ENCODE measurements around the gene JAKMIP3.

The JAKMIP3 gene

GRCh38 chr10:132107186-132107948, 41.6 kb downstream of the JAKMIP3 start:
- H3K9me3 ChIP-seq (ENCODE audit: control insufficient read depth, insufficient read depth, low read depth, low read length), result no peaks in the 10 kb centered on the region
- ChIA-PET POLR2A (no interaction called here), CTCF (no interaction called here)
- no peaks in the 10 kb centered on the region for H3K4me1 ChIP-seq (ENCODE audit: control insufficient read depth, insufficient read depth, low read length)
- H3K36me3 ChIP-seq (ENCODE audit: control insufficient read depth in 2 of 2, insufficient read depth in 1 of 2, low read length in 2 of 2), result no peaks in the 10 kb centered on the region
- H3K27ac ChIP-seq (ENCODE audit: extremely low read depth, low read depth, low read length), result no peak overlapping the region
- H3K4me3 ChIP-seq (ENCODE audit: low read depth, low read length), result no peak overlapping the region
- TF ChIP-seq ZNF426 (tag by site-specific recombination; IDR thresholded peaks at IDR 0.05) (no peak), ZNF521 (tag by site-specific recombination; IDR thresholded peaks at IDR 0.05) (no peak), SP7 (tag by site-specific recombination; IDR thresholded peaks at IDR 0.05) (no peak), ZNF416 (tag by site-specific recombination; IDR thresholded peaks at IDR 0.05) (no peak), ZNF24 (tag by site-specific recombination; IDR thresholded peaks at IDR 0.05) (no peak), YY1 (tag by site-specific recombination; IDR thresholded peaks at IDR 0.05) (no peak), ZNF555 (tag by site-specific recombination; conservative IDR thresholded peaks at IDR 0.05) (no peak), ZNF549 (tag by site-specific recombination; IDR thresholded peaks at IDR 0.05) (no peak), ZNF654 (tag by site-specific recombination; IDR thresholded peaks at IDR 0.05; ENCODE audit: low read depth) (no peak), ZNF398 (tag by site-specific recombination; IDR thresholded peaks at IDR 0.05) (no peak), ZFP69B (tag by site-specific recombination; IDR thresholded peaks at IDR 0.05) (no peak), ZNF580 (tag by site-specific recombination; IDR thresholded peaks at IDR 0.05) (no peak), ZNF248 (tag by site-specific recombination; IDR thresholded peaks at IDR 0.05) (no peak), ZSCAN4 (tag by site-specific recombination; IDR thresholded peaks at IDR 0.05) (no peak), ZNF76 (tag by site-specific recombination; IDR thresholded peaks at IDR 0.05; ENCODE audit: borderline replicate concordance, low read depth) (no peak), ZNF335 (tag by site-specific recombination; conservative IDR thresholded peaks at IDR 0.05) (no peak), ZNF701 (tag by site-specific recombination; IDR thresholded peaks at IDR 0.05) (no peak)

- no peaks in the 10 kb centered on the region for H3K4me1 ChIP-seq (ENCODE audit: control insufficient read depth, insufficient read depth, low read length)
- no peak for TF ChIP-seq ZNF639 (tag by site-specific recombination; IDR thresholded peaks at IDR 0.05)
- H3K36me3 ChIP-seq (ENCODE audit: control insufficient read depth in 2 of 2, insufficient read depth in 1 of 2, low read length in 2 of 2), result no peaks in the 10 kb centered on the region
- H3K4me3 ChIP-seq (ENCODE audit: low read depth, low read length), result no peak overlapping the region
- no peaks in the 10 kb centered on the region for H3K9me3 ChIP-seq (ENCODE audit: control insufficient read depth, insufficient read depth, low read depth, low read length)
- no peak overlapping the region for H3K27ac ChIP-seq (ENCODE audit: extremely low read depth, low read depth, low read length)
- ChIA-PET CTCF (no interaction called here), POLR2A (no interaction called here)
These were observed 42.5 kb downstream of the JAKMIP3 start for GRCh38 chr10:132107949-132108877.

Data from HEK293 (cell line).